UCSD-AML1 (cell line): ENCODE data around the gene CDH3.

Source experiments
- DNase-seq: peaks from one replicate; lab custom pipeline; 2025; ENCODE audit not compliant: unreplicated experiment; lab: John Stamatoyannopoulos, UW

Gene CDH3

DNA sequence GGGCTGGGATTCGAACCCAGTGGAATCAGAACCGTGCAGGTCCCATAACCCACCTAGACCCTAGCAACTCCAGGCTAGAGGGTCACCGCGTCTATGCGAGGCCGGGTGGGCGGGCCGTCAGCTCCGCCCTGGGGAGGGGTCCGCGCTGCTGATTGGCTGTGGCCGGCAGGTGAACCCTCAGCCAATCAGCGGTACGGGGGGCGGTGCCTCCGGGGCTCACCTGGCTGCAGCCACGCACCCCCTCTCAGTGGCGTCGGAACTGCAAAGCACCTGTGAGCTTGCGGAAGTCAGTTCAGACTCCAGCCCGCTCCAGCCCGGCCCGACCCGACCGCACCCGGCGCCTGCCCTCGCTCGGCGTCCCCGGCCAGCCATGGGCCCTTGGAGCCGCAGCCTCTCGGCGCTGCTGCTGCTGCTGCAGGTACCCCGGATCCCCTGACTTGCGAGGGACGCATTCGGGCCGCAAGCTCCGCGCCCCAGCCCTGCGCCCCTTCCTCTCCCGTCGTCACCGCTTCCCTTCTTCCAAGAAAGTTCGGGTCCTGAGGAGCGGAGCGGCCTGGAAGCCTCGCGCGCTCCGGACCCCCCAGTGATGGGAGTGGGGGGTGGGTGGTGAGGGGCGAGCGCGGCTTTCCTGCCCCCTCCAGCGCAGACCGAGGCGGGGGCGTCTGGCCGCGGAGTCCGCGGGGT is 92.1 kb downstream of the CDH3 start, which contains the start of gene CDH1:
CDH1 (plus strand) TSS at position 247 of the 684 bp plus-strand sequence; CDS start at position 371, 124 bp downstream.
- no peak for DNase-seq

- no peak for DNase-seq
Observed at GRCh38 chr16:68737730-68738629, 92.9 kb downstream of the CDH3 start.

DNA sequence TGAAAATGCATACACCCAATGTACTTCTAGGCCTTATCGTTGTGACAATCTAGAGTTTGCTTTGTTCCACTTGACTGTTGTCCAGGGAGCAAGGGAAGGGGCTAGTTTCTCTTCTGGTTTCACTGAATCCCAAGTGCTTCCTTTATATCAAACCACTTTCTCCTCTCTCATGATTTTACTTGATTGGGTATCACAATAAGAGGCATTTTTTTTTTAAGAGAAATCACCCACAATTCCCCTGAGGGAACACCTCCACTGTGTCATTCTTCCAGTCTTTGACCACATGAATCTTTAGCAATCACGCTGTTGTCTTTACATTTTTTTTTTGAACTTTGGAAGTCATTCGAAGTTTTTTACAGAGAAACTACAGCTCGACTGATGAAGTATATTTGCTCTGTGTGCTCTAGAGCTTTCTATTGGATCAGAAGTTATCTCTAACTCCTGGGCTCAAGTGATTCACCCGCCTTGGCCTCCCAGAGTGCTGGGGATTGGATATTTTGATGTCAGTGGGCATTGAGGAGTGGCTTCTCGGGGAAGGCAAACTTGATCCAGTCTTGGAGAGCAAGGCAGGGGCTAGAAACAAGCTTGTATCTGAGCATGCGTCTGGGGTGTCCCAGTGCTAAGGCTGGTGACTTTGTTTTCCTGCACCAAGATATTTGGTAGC is 95.0 kb downstream of the CDH3 start:
- no peak for DNase-seq

GRCh38 chr16:68740628-68741346 is 95.7 kb downstream of the CDH3 start:
- no peak for DNase-seq

GRCh38 chr16:68743664-68744063 is 98.6 kb downstream of the CDH3 start:
- no peak for DNase-seq

- DNase-seq: no peak
Observed at GRCh38 chr16:68744744-68745280, 99.7 kb downstream of the CDH3 start.

GRCh38 chr16:68746951-68747350 is 101.8 kb downstream of the CDH3 start:
- DNase-seq: no peak

- DNase-seq: no peak
Observed at GRCh38 chr16:68749432-68749831, 104.3 kb downstream of the CDH3 start.
